Measurements from ENCODE around the gene EIF3J. TPM values are rescaled to one million over a fixed set of nuclear protein-coding genes. Genes with fewer than 3 reads are reported as not detected.

EIF3J gene
- total RNA-seq, 1 experiment from 2014 or later: 129 TPM

GRCh38 chr15:44598892-44599291, 61.9 kb downstream of the EIF3J start:
- H3K27me3 ChIP-seq (ENCODE audit: insufficient read depth, low read length): no peaks in the 10 kb centered on the region
- H3K4me2 ChIP-seq (ENCODE audit: insufficient read depth, insufficient read length, low read length): no peak overlapping the region
- no CpG with 5 or more reads among the region's 5 CpGs for WGBS (ENCODE audit: extremely low coverage, insufficient read length, low lambda C conversion rate)
- no peak overlapping the region for H3K14ac ChIP-seq (ENCODE audit: insufficient read depth, low read length)
- no peak overlapping the region for H2AFZ ChIP-seq (ENCODE audit: low read length)
- no peak overlapping the region for H4K5ac ChIP-seq (ENCODE audit: insufficient read length, low read depth, low read length)
- H3K27me3 Mint-ChIP-seq (ENCODE audit: low read depth): no peaks in the 10 kb centered on the region
- DNase-seq: no peak
- H3K79me2 ChIP-seq (ENCODE audit: insufficient read depth, low read length): no peaks in the 10 kb centered on the region
- no peaks in the 10 kb centered on the region; the same call in 1 of the 2 replicates for H3K4me1 ChIP-seq (ENCODE audit: insufficient read depth, low read length)
- H3K23ac ChIP-seq (ENCODE audit: insufficient read length, low read depth, low read length): no peak overlapping the region
- no peaks in the 10 kb centered on the region for H3K23me2 ChIP-seq (ENCODE audit: insufficient read length, low read depth, low read length, poor library complexity, severe bottlenecking)
- H3K56ac ChIP-seq (ENCODE audit: insufficient read length, low read depth, low read length): no peak overlapping the region
- no peak overlapping the region for H4K8ac ChIP-seq (replicated peaks; ENCODE audit: insufficient read length, low read depth, low read length)
- no peak overlapping the region for H2BK15ac ChIP-seq (ENCODE audit: low read depth, low read length)
- no peak overlapping the region for H3K4me3 Mint-ChIP-seq
- no peak overlapping the region for H3T11ph ChIP-seq (ENCODE audit: low read length)
- no peaks in the 10 kb centered on the region for H3K79me1 ChIP-seq (ENCODE audit: insufficient read depth, low read depth, low read length, poor library complexity, severe bottlenecking)
- TF ChIP-seq CTCF (conservative IDR thresholded peaks at IDR 0.05): no peak
- H3K9me3 Mint-ChIP-seq: no peaks in the 10 kb centered on the region
- H4K91ac ChIP-seq (ENCODE audit: insufficient read length, low read depth, low read length): no peak overlapping the region
- H2BK120ac ChIP-seq (ENCODE audit: low read depth, low read length, poor library complexity, severe bottlenecking): no peak overlapping the region
- no peaks in the 10 kb centered on the region for H4K20me1 ChIP-seq (ENCODE audit: control insufficient read depth, insufficient read depth, insufficient read length)
- H3K27ac ChIP-seq (ENCODE audit: insufficient read length, low read depth, low read length): no peak overlapping the region
- no peak overlapping the region for H3K4ac ChIP-seq (ENCODE audit: low read depth, low read length)
- H3K27ac Mint-ChIP-seq: peak overlapping the region in 1 of 3 experiments; percentile 17; a peak in 1 of 7 replicates
- H3K18ac ChIP-seq (ENCODE audit: insufficient read length, low read depth, low read length): no peak overlapping the region
- no peak overlapping the region for H3K9ac ChIP-seq (ENCODE audit: extremely low read depth, insufficient read length, low read length)
- H3K9me3 ChIP-seq (ENCODE audit: control insufficient read depth, low read depth, low read length): no peaks in the 10 kb centered on the region
- H2AK5ac ChIP-seq (ENCODE audit: insufficient read length, low read length): no peak overlapping the region
- H3K36me3 Mint-ChIP-seq (ENCODE audit: insufficient read depth in 1 of 3, low read depth in 3 of 3): peaks cover 9 to 46% (median 27%) of the 10 kb centered on the region in 3 experiments; a peak in 6 of 7 replicates
- H2BK20ac ChIP-seq (ENCODE audit: low read depth, low read length, poor library complexity, severe bottlenecking): no peak overlapping the region
- no peak overlapping the region for H2BK12ac ChIP-seq (ENCODE audit: insufficient read length, low read depth, low read length)
- H2BK5ac ChIP-seq (ENCODE audit: insufficient read length, low read length): no peak overlapping the region
- no peaks in the 10 kb centered on the region for H3K4me1 Mint-ChIP-seq
